GM12878 (cell line): ENCODE results near the gene WWOX. TPM values are rescaled to one million over a fixed set of nuclear protein-coding genes. Genes with fewer than 3 reads are reported as not detected.

Source experiments
- ATAC-seq: fragments of 200-7000 bp; cut with Tn5 transposase; 3 replicates; pipeline ENCODE4 v1.9.1; 2020; ENCODE audit warnings: mild to moderate bottlenecking, moderate library complexity
- BruUV-seq: library from RNA; stranded (reverse); fragments of 400-500 nt; replicated peaks from 2 replicates; lab custom pipeline; 2021; lab: Mats Ljungman, UMichigan
- CTCF ChIA-PET: fragments of 300-600 bp; sonication (Branson Sonifier 250); formaldehyde crosslinking; extraction: SDS; loops from one replicate; lab custom pipeline; 2021; ENCODE audit warnings: inconsistent platforms; lab: Yijun Ruan, JAX
- POLR2A ChIA-PET: fragments of 350-600 bp; formaldehyde crosslinking; extraction: SDS; loops from one replicate; lab custom pipeline; 2021; ENCODE audit warnings: inconsistent platforms; lab: Charles Lee
- RAD21 ChIA-PET: fragments of 300-600 bp; sonication (Branson Sonifier 250); formaldehyde crosslinking; loops from one replicate; lab custom pipeline; 2023; ENCODE audit warnings: antibody characterized with exemption; ENCODE audit not compliant: unreplicated experiment; lab: Charles Lee
- SMC1A ChIA-PET: fragments of 300-600 bp; sonication (Branson Sonifier 250); formaldehyde crosslinking; loops from one replicate; lab custom pipeline; 2023; ENCODE audit not compliant: unreplicated experiment, uncharacterized antibody; lab: Charles Lee
- DNase-seq: peaks from one replicate; pipeline ENCODE4 v3.0.0-alpha.2; 2011; ENCODE audit warnings: low read depth, low spot score
- FAIRE-seq: peaks from 3 replicates; lab custom pipeline; 2011; peaks lifted over from hg19 to GRCh38; lab: Jason Lieb, UNC
- H2AFZ ChIP-seq: 2 replicates; pipeline ENCODE4 v1.6.0; 2011; ENCODE audit warnings: low read depth, low read length, control low read depth; ENCODE audit not compliant: control insufficient read depth
- H3K27ac ChIP-seq: 2 replicates; pipeline ENCODE4 v1.5.1; 2011; ENCODE audit warnings: control low read depth; ENCODE audit not compliant: control insufficient read depth, insufficient read depth
- H3K27me3 ChIP-seq, 2 experiments: replicated peaks in 1 of 2; 2 replicates each; pipeline versions ENCODE4 v1.6.0 to v1.6.1; 2011; ENCODE audit warnings: low read length in 1 of 2; ENCODE audit not compliant: control insufficient read depth in 2 of 2, insufficient read depth in 2 of 2
- H3K36me3 ChIP-seq, 2 experiments: 2 replicates each; pipeline ENCODE4 v1.5.1; 2011; ENCODE audit warnings: low read length in 1 of 2; ENCODE audit not compliant: control insufficient read depth in 2 of 2, insufficient read depth in 2 of 2
- H3K4me1 ChIP-seq: 2 replicates; pipeline ENCODE4 v1.6.1; 2011; ENCODE audit warnings: mild to moderate bottlenecking, low read length, moderate library complexity, mixed read lengths; ENCODE audit not compliant: control insufficient read depth, insufficient read depth
- H3K4me2 ChIP-seq: 2 replicates; pipeline ENCODE4 v1.6.0; 2011; ENCODE audit warnings: control low read depth; ENCODE audit not compliant: control insufficient read depth, insufficient read depth
- H3K4me3 ChIP-seq: fragments of 200-600 bp; sonication (generic); 2 replicates; pipeline ENCODE4 v1.5.1; 2016
- H3K79me2 ChIP-seq: 2 replicates; pipeline ENCODE4 v1.6.0; 2011; ENCODE audit warnings: low read length; ENCODE audit not compliant: control insufficient read depth, insufficient read depth
- H3K9ac ChIP-seq: 2 replicates; pipeline ENCODE4 v1.8.0; 2011; ENCODE audit warnings: low read length, control low read depth, mixed read lengths; ENCODE audit not compliant: control insufficient read depth, insufficient read depth
- H3K9me3 ChIP-seq: replicated peaks from 3 replicates; pipeline ENCODE4 v1.5.1; 2011; ENCODE audit warnings: mild to moderate bottlenecking, low read length; ENCODE audit not compliant: control insufficient read depth, insufficient read depth
- H4K20me1 ChIP-seq: 2 replicates; pipeline ENCODE4 v1.6.0; 2011; ENCODE audit not compliant: control insufficient read depth, insufficient read depth
- CREM ChIP-seq: IDR thresholded peaks from 2 replicates; pipeline ENCODE4 v1.6.1; 2014; ENCODE audit warnings: antibody characterized with exemption, low read depth
- CUX1 ChIP-seq: IDR thresholded peaks from 2 replicates; pipeline ENCODE4 v1.6.1; 2012; ENCODE audit warnings: improper control_type of control experiment, low read depth, low read length; ENCODE audit not compliant: insufficient replicate concordance
- ELK1 ChIP-seq: IDR thresholded peaks from 2 replicates; pipeline ENCODE4 v1.6.1; 2012; ENCODE audit warnings: low read depth, low read length, improper control_type of control experiment
- EP300 ChIP-seq, 2 experiments: fragments of 150-350 bp in 1 of 2; IDR thresholded peaks; 2 replicates each; pipeline ENCODE4 v1.6.1; 2011 to 2012; ENCODE audit warnings: low read depth in 2 of 2, low read length in 2 of 2, borderline replicate concordance in 1 of 2, improper control_type of control experiment in 1 of 2, inconsistent platforms in 1 of 2; ENCODE audit not compliant: control insufficient read depth in 1 of 2
- IRF4 ChIP-seq: IDR thresholded peaks from 2 replicates; pipeline ENCODE4 v1.6.1; 2011; ENCODE audit warnings: low read depth, low read length
- LARP7 ChIP-seq: fragments of 450-650 bp; IDR thresholded peaks from 2 replicates; pipeline ENCODE4 v1.6.1; 2017; ENCODE audit warnings: mild to moderate bottlenecking
- NR2C1 ChIP-seq: fragments of 450-650 bp; IDR thresholded peaks from 2 replicates; pipeline ENCODE4 v1.6.1; 2017; ENCODE audit warnings: antibody characterized with exemption, mild to moderate bottlenecking, moderate library complexity
- PAX5 ChIP-seq: IDR thresholded peaks from 2 replicates; pipeline ENCODE4 v1.6.1; 2011; ENCODE audit warnings: low read depth, low read length, borderline replicate concordance
- POLR2AphosphoS2 ChIP-seq: IDR thresholded peaks from 2 replicates; pipeline ENCODE4 v1.6.1; 2011; ENCODE audit warnings: low read depth, mild to moderate bottlenecking, low read length, improper control_type of control experiment, moderate library complexity
- RFX5 ChIP-seq: IDR thresholded peaks from 2 replicates; pipeline ENCODE4 v1.6.1; 2011; ENCODE audit warnings: low read depth, low read length, improper control_type of control experiment
- SPI1 ChIP-seq: IDR thresholded peaks from 2 replicates; pipeline ENCODE4 v1.6.1; 2011; ENCODE audit warnings: low read depth, mild to moderate bottlenecking, low read length, moderate library complexity, borderline replicate concordance; ENCODE audit not compliant: insufficient read depth
- TAF1 ChIP-seq: IDR thresholded peaks from 2 replicates; pipeline ENCODE4 v1.6.1; 2011; ENCODE audit warnings: mild to moderate bottlenecking, low read depth, low read length, borderline replicate concordance
- ZNF24 ChIP-seq: fragments of 450-650 bp; IDR thresholded peaks from 2 replicates; pipeline ENCODE4 v1.6.1; 2017; ENCODE audit warnings: antibody characterized with exemption, mild to moderate bottlenecking
- WGBS: methylation state at CpG from one replicate; pipeline ENCODE4 v1.1.6; 2016; ENCODE audit warnings: low lambda C conversion rate; ENCODE audit not compliant: insufficient replicate concordance, insufficient coverage; ENCODE audit errors: missing lambda C conversion rate; 5-methylcytosine and 5-hydroxymethylcytosine counted together
- in situ Hi-C: fragments of 300-500 bp; cut with MboI; formaldehyde crosslinking; loops from 9 replicates; pipeline ENCODE4 v1.14.3; 2018; ENCODE audit warnings: mixed read lengths
- intact Hi-C: fragments of 100-400 bp; cut with micrococcal nuclease; formaldehyde crosslinking; loops from one replicate; pipeline ENCODE4 v1.14.2; 2022; ENCODE audit not compliant: unreplicated experiment
- polyA plus RNA-seq, 11 experiments: library from polyadenylated mRNA; depleted of rRNA in 4 of 11; unstranded in 6 of 11; stranded (reverse) in 5 of 11; fragments of >200 nt; fragmentation: Nextera tagmentation in 4 of 11; fragmentation: Illumina TruSeq in 1 of 11; extraction: Ambion mirVana in 4 of 11; extraction: Trizol in 1 of 11; gene quantifications; 1 replicate in 1 of 11; 2 replicates in 10 of 11; pipeline versions ENCODE4 v1.2.1 to v1.2.3, GENCODE V29; 2011 to 2016; ENCODE audit warnings: inconsistent platforms in 2 of 11, missing spikeins in 2 of 11, low read depth in 1 of 11
- total RNA-seq, 4 experiments: library from RNA; depleted of rRNA in 3 of 4; stranded (reverse); fragments of >200 nt in 3 of 4; fragmentation: Illumina TruSeq in 1 of 4; extraction: Trizol in 1 of 4; gene quantifications; 2 replicates each; pipeline versions ENCODE4 v1.2.1 to v1.2.3, GENCODE V29; 2013 to 2021
- TF ChIP-seq, protein P1 (sequence below): fragments of 450-650 bp; IDR thresholded peaks from 2 replicates; pipeline ENCODE4 v1.6.1; 2017; ENCODE audit warnings: mild to moderate bottlenecking, moderate library complexity

Gene WWOX
- total and polyA plus RNA-seq, 10 of the 15 experiments (the other 5 are each of a cell fraction or from before 2014, with no cell fraction given) = 2.8 to 24.4 (median 17.8) TPM

GRCh38 chr16:78075800-78076199 lies 23.7 kb upstream of the WWOX start (continued):
- TF ChIP-seq ELK1 = no peak
- TF ChIP-seq CREM = no peak
- no peak for TF ChIP-seq POLR2AphosphoS2
- TF ChIP-seq LARP7 = no peak
- no peak for TF ChIP-seq PAX5
- no peak for TF ChIP-seq TAF1
- TF ChIP-seq SPI1 = no peak
- TF ChIP-seq IRF4 = no peak
- no peak for TF ChIP-seq EP300 (IDR thresholded peaks at IDR 0.05; ENCODE audit: borderline replicate concordance in 1 of 2, control insufficient read depth in 1 of 2, low read depth in 2 of 2, low read length in 2 of 2)
- TF ChIP-seq, all 136 proteins: peak for 0

DNA sequence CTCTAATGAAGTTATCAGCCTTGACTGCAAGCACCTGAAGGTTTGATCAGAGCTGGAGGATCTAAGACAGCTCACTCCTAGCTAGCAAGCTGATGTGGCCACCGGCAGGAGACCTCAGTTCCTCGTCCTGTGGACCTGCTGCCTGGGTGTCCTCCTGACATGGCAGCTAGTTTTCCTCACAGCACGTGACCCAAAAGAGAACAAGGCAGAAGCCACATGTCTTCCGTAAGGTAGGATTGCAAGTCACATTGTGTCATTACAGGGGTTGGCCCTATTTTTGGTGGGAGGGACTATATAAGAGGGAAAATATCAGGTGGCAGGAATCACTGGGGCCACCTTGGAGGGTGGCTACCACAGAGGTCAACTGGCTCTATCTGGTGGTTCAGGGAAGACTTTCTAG lies 18.1 kb upstream of the WWOX start:
- Histone ChIP-seq H3K27ac (no peak overlapping the region), H4K20me1 (no peaks in the 10 kb centered on the region), H3K4me3 (no peak overlapping the region), H2AFZ (no peak overlapping the region), H3K9me3 (no peaks in the 10 kb centered on the region), H3K27me3 (peaks cover 0 to 2% of the 10 kb centered on the region in 2 experiments; a peak in 1 of 4 replicates), H3K79me2 (no peaks in the 10 kb centered on the region), H3K9ac (no peak overlapping the region), H3K4me2 (no peak overlapping the region), H3K4me1 (no peaks in the 10 kb centered on the region), H3K36me3 (no peaks in the 10 kb centered on the region)
- CTCF ChIA-PET = no interaction called here
- no peak for DNase-seq
- RAD21 ChIA-PET = no interaction called here
- no peak for ATAC-seq
- BruUV-seq = no TSS peak
- in situ Hi-C loops = no loop called here
- intact Hi-C loops = no loop called here
- POLR2A ChIA-PET = no interaction called here
- SMC1A ChIA-PET = no interaction called here
- no peak for FAIRE-seq
- WGBS = 28% methylated on average over 4 of the region's 4 CpGs
- TF ChIP-seq NR2C1 = no peak
- no peak for TF ChIP-seq ZNF24
- TF ChIP-seq, protein P1, sequence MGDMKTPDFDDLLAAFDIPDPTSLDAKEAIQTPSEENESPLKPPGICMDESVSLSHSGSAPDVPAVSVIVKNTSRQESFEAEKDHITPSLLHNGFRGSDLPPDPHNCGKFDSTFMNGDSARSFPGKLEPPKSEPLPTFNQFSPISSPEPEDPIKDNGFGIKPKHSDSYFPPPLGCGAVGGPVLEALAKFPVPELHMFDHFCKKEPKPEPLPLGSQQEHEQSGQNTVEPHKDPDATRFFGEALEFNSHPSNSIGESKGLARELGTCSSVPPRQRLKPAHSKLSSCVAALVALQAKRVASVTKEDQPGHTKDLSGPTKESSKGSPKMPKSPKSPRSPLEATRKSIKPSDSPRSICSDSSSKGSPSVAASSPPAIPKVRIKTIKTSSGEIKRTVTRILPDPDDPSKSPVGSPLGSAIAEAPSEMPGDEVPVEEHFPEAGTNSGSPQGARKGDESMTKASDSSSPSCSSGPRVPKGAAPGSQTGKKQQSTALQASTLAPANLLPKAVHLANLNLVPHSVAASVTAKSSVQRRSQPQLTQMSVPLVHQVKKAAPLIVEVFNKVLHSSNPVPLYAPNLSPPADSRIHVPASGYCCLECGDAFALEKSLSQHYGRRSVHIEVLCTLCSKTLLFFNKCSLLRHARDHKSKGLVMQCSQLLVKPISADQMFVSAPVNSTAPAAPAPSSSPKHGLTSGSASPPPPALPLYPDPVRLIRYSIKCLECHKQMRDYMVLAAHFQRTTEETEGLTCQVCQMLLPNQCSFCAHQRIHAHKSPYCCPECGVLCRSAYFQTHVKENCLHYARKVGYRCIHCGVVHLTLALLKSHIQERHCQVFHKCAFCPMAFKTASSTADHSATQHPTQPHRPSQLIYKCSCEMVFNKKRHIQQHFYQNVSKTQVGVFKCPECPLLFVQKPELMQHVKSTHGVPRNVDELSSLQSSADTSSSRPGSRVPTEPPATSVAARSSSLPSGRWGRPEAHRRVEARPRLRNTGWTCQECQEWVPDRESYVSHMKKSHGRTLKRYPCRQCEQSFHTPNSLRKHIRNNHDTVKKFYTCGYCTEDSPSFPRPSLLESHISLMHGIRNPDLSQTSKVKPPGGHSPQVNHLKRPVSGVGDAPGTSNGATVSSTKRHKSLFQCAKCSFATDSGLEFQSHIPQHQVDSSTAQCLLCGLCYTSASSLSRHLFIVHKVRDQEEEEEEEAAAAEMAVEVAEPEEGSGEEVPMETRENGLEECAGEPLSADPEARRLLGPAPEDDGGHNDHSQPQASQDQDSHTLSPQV = no peak
- TF ChIP-seq CUX1 = no peak
- TF ChIP-seq RFX5 = no peak
